Keratinocyte (primary cell): ENCODE data around the gene NEAT1. TPM values are rescaled to one million over a fixed set of nuclear protein-coding genes. Genes with fewer than 3 reads are reported as not detected.

Source experiments
- DNase-seq: peaks from one replicate; pipeline ENCODE4 v3.0.0-alpha.2; 2011; ENCODE audit warnings: low read depth, missing footprints, low spot score
- FAIRE-seq: peaks from 2 replicates; lab custom pipeline; 2011; peaks lifted over from hg19 to GRCh38; lab: Jason Lieb, UNC
- H2AFZ ChIP-seq: 2 replicates; pipeline ENCODE4 v1.6.0; 2012; ENCODE audit warnings: low read length, control low read depth, inconsistent platforms; ENCODE audit not compliant: control insufficient read depth
- H3K27ac ChIP-seq: 2 replicates; pipeline ENCODE4 v1.5.1; 2011; ENCODE audit warnings: low read length; ENCODE audit not compliant: control insufficient read depth, insufficient read depth
- H3K27me3 ChIP-seq: 3 replicates; pipeline ENCODE4 v1.6.0; 2011; ENCODE audit warnings: low read length; ENCODE audit not compliant: control insufficient read depth, insufficient read depth; ENCODE audit errors: extremely low read depth
- H3K36me3 ChIP-seq, 2 experiments: 2 replicates in 1 of 2; 3 replicates in 1 of 2; pipeline ENCODE4 v1.5.1; 2011; ENCODE audit warnings: low read length in 2 of 2, mild to moderate bottlenecking in 1 of 2; ENCODE audit not compliant: control insufficient read depth in 2 of 2, insufficient read depth in 2 of 2; ENCODE audit errors: extremely low read depth in 1 of 2
- H3K4me1 ChIP-seq: 3 replicates; pipeline ENCODE4 v1.5.1; 2011; ENCODE audit warnings: low read length; ENCODE audit not compliant: control insufficient read depth, insufficient read depth; ENCODE audit errors: extremely low read depth
- H3K4me2 ChIP-seq: 3 replicates; pipeline ENCODE4 v1.6.0; 2011; ENCODE audit warnings: low read depth, low read length; ENCODE audit not compliant: control insufficient read depth, insufficient read depth; ENCODE audit errors: extremely low read depth
- H3K4me3 ChIP-seq, 3 experiments: fragments of 200-600 bp in 1 of 3; sonication (generic) in 1 of 3; 2 replicates in 2 of 3; 3 replicates in 1 of 3; pipeline ENCODE4 v1.5.1; 2011 to 2016; ENCODE audit warnings: low read length in 3 of 3, mild to moderate bottlenecking in 3 of 3, control low read depth in 2 of 3, inconsistent platforms in 1 of 3, low read depth in 1 of 3, mixed read lengths in 1 of 3, mixed run types in 1 of 3, moderate library complexity in 1 of 3; ENCODE audit not compliant: control insufficient read depth in 2 of 3, insufficient read depth in 2 of 3; ENCODE audit errors: extremely low read depth in 1 of 3
- H3K79me2 ChIP-seq: 2 replicates; pipeline ENCODE4 v1.6.0; 2012; ENCODE audit warnings: low read length; ENCODE audit not compliant: control insufficient read depth, insufficient read depth
- H3K9ac ChIP-seq: 3 replicates; pipeline ENCODE4 v1.6.0; 2011; ENCODE audit warnings: low read length; ENCODE audit not compliant: control insufficient read depth, insufficient read depth; ENCODE audit errors: extremely low read depth
- H3K9me1 ChIP-seq: 3 replicates; pipeline ENCODE4 v1.6.0; 2011; ENCODE audit warnings: low read length; ENCODE audit not compliant: control insufficient read depth, insufficient read depth; ENCODE audit errors: extremely low read depth
- H3K9me3 ChIP-seq: 2 replicates; pipeline ENCODE4 v1.5.1; 2012; ENCODE audit warnings: low read depth, low read length; ENCODE audit not compliant: control insufficient read depth
- H4K20me1 ChIP-seq: 3 replicates; pipeline ENCODE4 v1.6.0; 2011; ENCODE audit warnings: low read length; ENCODE audit not compliant: control insufficient read depth, insufficient read depth; ENCODE audit errors: extremely low read depth
- CTCF ChIP-seq, 3 experiments: IDR thresholded peaks in 1 of 3; conservative IDR thresholded peaks in 1 of 3; optimal IDR thresholded peaks in 1 of 3; 2 replicates in 2 of 3; 3 replicates in 1 of 3; pipeline versions ENCODE3 to v1.5.1; 2011; ENCODE audit warnings: low read length in 3 of 3, mild to moderate bottlenecking in 3 of 3, moderate library complexity in 2 of 3, control low read depth in 1 of 3, inconsistent platforms in 1 of 3; ENCODE audit not compliant: insufficient read depth in 2 of 3; ENCODE audit errors: extremely low read depth in 1 of 3
- EZH2 ChIP-seq: IDR thresholded peaks from one replicate; pipeline ENCODE4 v1.6.1; 2012; ENCODE audit warnings: inconsistent platforms, mild to moderate bottlenecking, low read length, moderate library complexity
- dilution Hi-C: fragments of 300-500 bp; cut with MboI; formaldehyde crosslinking; loops from one replicate; pipeline ENCODE4 v1.7.0; 2020; ENCODE audit warnings: low sequenced_read_pairs; ENCODE audit not compliant: extremely low pct_ligation_motif_present
- polyA plus RNA-seq, 5 experiments: library from polyadenylated mRNA; depleted of rRNA in 3 of 5; stranded (reverse) in 3 of 5; stranded (forward) in 1 of 5; unstranded in 1 of 5; fragments of >200 nt; gene quantifications; 1 replicate in 1 of 5; 2 replicates in 3 of 5; 3 replicates in 1 of 5; pipeline versions ENCODE4 v1.2.1 to v1.2.3, GENCODE V29; 2011 to 2012; ENCODE audit warnings: missing spikeins in 2 of 5, low read depth in 1 of 5, low replicate concordance in 1 of 5

The NEAT1 gene
- polyA plus RNA-seq, 1 donor (not counting 4 experiments of a cell fraction or from before 2014, with no cell fraction given), result 270 TPM

GRCh38 chr11:65486570-65487466 lies 64.2 kb downstream of the NEAT1 start:
- Histone ChIP-seq H3K4me2 (peak overlapping the region; percentile 47), H3K9ac (peak overlapping the region; percentile 52), H3K27me3 (no peaks in the 10 kb centered on the region), H3K4me3 (peak overlapping the region in 1 of 3 experiments; percentile 5), H3K4me1 (peaks cover 75% of the 10 kb centered on the region), H3K79me2 (peaks cover 3% of the 10 kb centered on the region), H3K36me3 (no peaks in the 10 kb centered on the region), H4K20me1 (no peaks in the 10 kb centered on the region), H3K27ac (peak overlapping the region; percentile 94), H2AFZ (no peak overlapping the region), H3K9me3 (no peaks in the 10 kb centered on the region), H3K9me1 (peaks cover 6% of the 10 kb centered on the region)
- FAIRE-seq (no peak), DNase-seq (no peak)
- TF ChIP-seq EZH2, result no peak
- no peak for TF ChIP-seq CTCF (optimal IDR thresholded peaks at IDR 0.05 in 1 of 3, IDR thresholded peaks at IDR 0.05 in 1 of 3, conservative IDR thresholded peaks at IDR 0.05 in 1 of 3; ENCODE audit: extremely low read depth in 1 of 3, insufficient read depth in 2 of 3, low read length in 3 of 3)
- dilution Hi-C loops, result no loop called here

GRCh38 chr11:65487467-65488272 lies 65.1 kb downstream of the NEAT1 start:
- Histone ChIP-seq H4K20me1 (no peaks in the 10 kb centered on the region), H3K9ac (peak overlapping the region; percentile 86), H3K27ac (peak overlapping the region; percentile 94), H3K9me3 (no peaks in the 10 kb centered on the region), H3K4me3 (peak overlapping the region in 2 of 3 experiments; percentile 15 to 37), H3K27me3 (no peaks in the 10 kb centered on the region), H2AFZ (peak overlapping the region; percentile 4), H3K36me3 (no peaks in the 10 kb centered on the region), H3K4me1 (peaks cover 77% of the 10 kb centered on the region), H3K4me2 (peak overlapping the region; percentile 63), H3K9me1 (peaks cover 6% of the 10 kb centered on the region), H3K79me2 (peaks cover 3% of the 10 kb centered on the region)
- TF ChIP-seq CTCF (optimal IDR thresholded peaks at IDR 0.05 in 1 of 3, IDR thresholded peaks at IDR 0.05 in 1 of 3, conservative IDR thresholded peaks at IDR 0.05 in 1 of 3; ENCODE audit: extremely low read depth in 1 of 3, insufficient read depth in 2 of 3, low read length in 3 of 3) (peak in 1 of 3 experiments; percentile 35), EZH2 (no peak)
- peak; percentile 76 for FAIRE-seq
- dilution Hi-C loops, result no loop called here
- no peak for DNase-seq
